Natural killer cell (primary cell): ENCODE results near the gene OR4N2. TPM values are rescaled to one million over a fixed set of nuclear protein-coding genes. Genes with fewer than 3 reads are reported as not detected.
A peak's percentile ranks its signal among the peaks of the same experiment; 100 is the strongest.

Experiments used
- ATAC-seq, 3 donors: fragments of 150-1000 bp in 2 of 3; fragments of 200-7000 bp in 1 of 3; cut with Tn5 transposase; 1 replicate in 1 of 3; 2 replicates in 2 of 3; pipeline ENCODE4 v1.10.0; 2021; ENCODE audit warnings: mild to moderate bottlenecking in 2 of 3, moderate library complexity in 2 of 3
- DNase-seq, 2 donors: peaks; one replicate each; pipeline versions ENCODE4 v3.0.0 to v3.0.0-alpha.2; 2013 to 2021; ENCODE audit warnings: mixed read lengths in 1 of 2
- H3K27ac ChIP-seq: one replicate; pipeline ENCODE4 v1.5.1; 2013; ENCODE audit warnings: mild to moderate bottlenecking, low read length
- H3K27me3 ChIP-seq: one replicate; pipeline ENCODE4 v1.6.1; 2013; ENCODE audit warnings: low read length; ENCODE audit not compliant: control insufficient read depth, insufficient read depth
- H3K36me3 ChIP-seq: one replicate; pipeline ENCODE4 v1.6.1; 2013; ENCODE audit warnings: low read length; ENCODE audit not compliant: control insufficient read depth, insufficient read depth
- H3K4me1 ChIP-seq: one replicate; pipeline ENCODE4 v1.6.1; 2013; ENCODE audit warnings: low read length; ENCODE audit not compliant: control insufficient read depth, insufficient read depth
- H3K4me3 ChIP-seq: one replicate; pipeline ENCODE4 v1.5.1; 2013; ENCODE audit warnings: low read length
- H3K9me3 ChIP-seq: one replicate; pipeline ENCODE4 v1.6.1; 2013; ENCODE audit warnings: low read length; ENCODE audit not compliant: control insufficient read depth, insufficient read depth
- H3K27ac Mint-ChIP-seq, 2 donors: one replicate each; pipeline ENCODE4 v1.8.0; 2022; ENCODE audit warnings: mild to moderate bottlenecking in 2 of 2, mixed read lengths in 2 of 2, moderate library complexity in 1 of 2
- H3K27me3 Mint-ChIP-seq, 2 donors: one replicate each; pipeline ENCODE4 v1.8.0; 2022; ENCODE audit warnings: low read depth in 2 of 2, mixed read lengths in 2 of 2
- H3K36me3 Mint-ChIP-seq: one replicate; pipeline ENCODE4 v1.8.0; 2022; ENCODE audit warnings: mixed read lengths
- H3K4me1 Mint-ChIP-seq, 2 donors: one replicate each; pipeline ENCODE4 v1.8.0; 2022; ENCODE audit warnings: mixed read lengths in 2 of 2
- H3K4me3 Mint-ChIP-seq: one replicate; pipeline ENCODE4 v1.8.0; 2022; ENCODE audit warnings: mild to moderate bottlenecking, moderate library complexity, mixed read lengths
- H3K9me3 Mint-ChIP-seq, 2 donors: one replicate each; pipeline ENCODE4 v1.8.0; 2022; ENCODE audit warnings: mixed read lengths in 2 of 2
- CTCF ChIP-seq: fragments of 200-600 bp; IDR thresholded peaks from one replicate; pipeline ENCODE4 v1.8.0; 2022; ENCODE audit warnings: antibody characterized with exemption
- WGBS: methylation state at CpG from one replicate; pipeline ENCODE4 v1.1.7; 2013; ENCODE audit warnings: missing lambda C conversion rate; ENCODE audit not compliant: insufficient coverage; 5-methylcytosine and 5-hydroxymethylcytosine counted together
- intact Hi-C: fragments of 100-400 bp; cut with micrococcal nuclease; formaldehyde crosslinking; loops from one replicate; pipeline ENCODE4 v1.14.2; 2022
- total RNA-seq, 4 donors: library from RNA; stranded (reverse); fragments of 120-200 nt in 1 of 4; gene quantifications; one replicate each; pipeline versions ENCODE4 v1.2.3 to v1.2.4, GENCODE V29; 2013 to 2022

OR4N2 gene
- total RNA-seq, 3 donors from 2014 or later (not counting 1 experiment from before 2014, with no cell fraction given): not detected

GRCh38 chr14:19874842-19875241 is 71.3 kb downstream of the OR4N2 start, which contains the start of gene OR4K2:
OR4K2 (plus strand) TSS chr14:19875142; CDS start chr14:19876268, 1,126 bp downstream.
- intact Hi-C loops: no loop called here
- no peak within 1 kb of the TSS for H3K27ac Mint-ChIP-seq
- no peak within 1 kb of the TSS for H3K4me3 Mint-ChIP-seq
- ATAC-seq (no peak), DNase-seq (no peak)
- no peak for TF ChIP-seq CTCF
- WGBS: 54% methylated on average over 1 of the region's 2 CpGs
- H3K4me1 Mint-ChIP-seq: no peaks in the 10 kb centered on the region
- H3K27me3 ChIP-seq: no peaks in the 10 kb centered on the region
- H3K9me3 Mint-ChIP-seq: peaks cover 0 to 2% of the 10 kb centered on the region in 2 donors
- H3K4me3 ChIP-seq: no peak within 1 kb of the TSS
- no peak within 1 kb of the TSS for H3K27ac ChIP-seq
- no peaks in the 10 kb centered on the region for H3K4me1 ChIP-seq
- no peaks in the 10 kb centered on the region for H3K36me3 ChIP-seq
- H3K9me3 ChIP-seq: no peaks in the 10 kb centered on the region
- no peaks in the 10 kb centered on the region for H3K27me3 Mint-ChIP-seq
- H3K36me3 Mint-ChIP-seq: no peaks in the 10 kb centered on the region

GRCh38 chr14:19878029-19878642 is 74.6 kb downstream of the OR4N2 start:
- H3K27ac Mint-ChIP-seq: no peak overlapping the region
- peaks cover 0 to 2% of the 10 kb centered on the region in 2 donors for H3K9me3 Mint-ChIP-seq
- intact Hi-C loops: no loop called here
- ATAC-seq (no peak), DNase-seq (peak in 1 of 2 donors; percentile 34)
- no peaks in the 10 kb centered on the region for H3K36me3 Mint-ChIP-seq
- no peak overlapping the region for H3K4me3 ChIP-seq
- no peak overlapping the region for H3K4me3 Mint-ChIP-seq
- peak; percentile 51 for TF ChIP-seq CTCF
- no peaks in the 10 kb centered on the region for H3K4me1 Mint-ChIP-seq
- no peak overlapping the region for H3K27ac ChIP-seq
- no peaks in the 10 kb centered on the region for H3K36me3 ChIP-seq
- no peaks in the 10 kb centered on the region for H3K27me3 Mint-ChIP-seq
- H3K9me3 ChIP-seq: no peaks in the 10 kb centered on the region
- H3K4me1 ChIP-seq: no peaks in the 10 kb centered on the region
- no peaks in the 10 kb centered on the region for H3K27me3 ChIP-seq

Other genes with a start within 250 kb of the OR4N2 start
- not detected for gene OR11H2, start 89.9 kb upstream of the OR4N2 start, total RNA-seq
- gene OR4Q3, start 60.2 kb upstream of the OR4N2 start, total RNA-seq: not detected
- not detected for gene OR4M1, start 30.3 kb upstream of the OR4N2 start, total RNA-seq
- gene OR4K2, start 71.4 kb downstream of the OR4N2 start, total RNA-seq: not detected
- not detected for gene OR4K5, start 116.8 kb downstream of the OR4N2 start, total RNA-seq
- not detected for gene OR4K1, start 127.1 kb downstream of the OR4N2 start, total RNA-seq
- not detected for gene OR4K15, start 171.8 kb downstream of the OR4N2 start, total RNA-seq
- gene OR4Q2, start 198.4 kb downstream of the OR4N2 start, total RNA-seq: not detected
- not detected for gene OR4K14, start 215.5 kb downstream of the OR4N2 start, total RNA-seq
- not detected for gene OR4K13, start 232.3 kb downstream of the OR4N2 start, total RNA-seq